NB4 (cell line): Measurements from ENCODE around the gene MAP3K21.

Source experiments
- DNase-seq: peaks from one replicate; pipeline ENCODE4 v3.0.0; 2010; ENCODE audit warnings: low read depth
- H3K4me3 ChIP-seq: one replicate; pipeline ENCODE4 v1.5.1; 2011; ENCODE audit warnings: mild to moderate bottlenecking, low read depth, low read length, moderate library complexity
- MYC ChIP-seq: IDR thresholded peaks from 2 replicates; pipeline ENCODE4 v1.6.1; 2011; ENCODE audit warnings: low read depth, low read length
- POLR2A ChIP-seq: IDR thresholded peaks from 2 replicates; pipeline ENCODE4 v1.6.1; 2011; ENCODE audit warnings: mild to moderate bottlenecking; ENCODE audit not compliant: insufficient read length; ENCODE audit errors: extremely low read depth
- TF ChIP-seq, protein P1 (sequence below): IDR thresholded peaks from 2 replicates; pipeline ENCODE4 v1.6.1; 2011; ENCODE audit warnings: low read depth, low read length
- TF ChIP-seq, protein P2 (sequence below): IDR thresholded peaks from one replicate; pipeline ENCODE4 v1.5.1; 2012; ENCODE audit warnings: low read depth, low read length

Gene MAP3K21

DNA sequence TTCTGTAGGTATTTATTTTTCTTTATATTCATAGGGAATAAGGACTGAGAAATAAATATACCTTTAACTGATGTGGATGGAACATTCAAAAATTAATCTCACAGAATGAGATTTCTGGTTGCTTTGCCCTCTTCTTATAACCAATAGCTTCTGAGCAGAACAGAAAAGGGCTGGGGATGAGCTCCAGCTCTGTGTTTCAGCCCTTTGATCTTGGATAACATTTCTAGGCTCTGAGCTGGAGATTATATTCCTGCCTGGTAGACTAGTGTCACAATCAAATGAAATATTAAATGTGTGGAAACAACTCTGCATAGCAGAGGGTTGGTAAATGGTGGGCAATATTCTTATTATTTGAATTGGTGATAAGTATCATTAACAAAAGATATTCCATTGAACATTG lies 14.6 kb downstream of the MAP3K21 start:
- no peak overlapping the region for H3K4me3 ChIP-seq
- DNase-seq: no peak
- TF ChIP-seq, protein P1, sequence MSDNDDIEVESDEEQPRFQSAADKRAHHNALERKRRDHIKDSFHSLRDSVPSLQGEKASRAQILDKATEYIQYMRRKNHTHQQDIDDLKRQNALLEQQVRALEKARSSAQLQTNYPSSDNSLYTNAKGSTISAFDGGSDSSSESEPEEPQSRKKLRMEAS: no peak
- TF ChIP-seq POLR2A (no peak), MYC (no peak)
- TF ChIP-seq, protein P2, sequence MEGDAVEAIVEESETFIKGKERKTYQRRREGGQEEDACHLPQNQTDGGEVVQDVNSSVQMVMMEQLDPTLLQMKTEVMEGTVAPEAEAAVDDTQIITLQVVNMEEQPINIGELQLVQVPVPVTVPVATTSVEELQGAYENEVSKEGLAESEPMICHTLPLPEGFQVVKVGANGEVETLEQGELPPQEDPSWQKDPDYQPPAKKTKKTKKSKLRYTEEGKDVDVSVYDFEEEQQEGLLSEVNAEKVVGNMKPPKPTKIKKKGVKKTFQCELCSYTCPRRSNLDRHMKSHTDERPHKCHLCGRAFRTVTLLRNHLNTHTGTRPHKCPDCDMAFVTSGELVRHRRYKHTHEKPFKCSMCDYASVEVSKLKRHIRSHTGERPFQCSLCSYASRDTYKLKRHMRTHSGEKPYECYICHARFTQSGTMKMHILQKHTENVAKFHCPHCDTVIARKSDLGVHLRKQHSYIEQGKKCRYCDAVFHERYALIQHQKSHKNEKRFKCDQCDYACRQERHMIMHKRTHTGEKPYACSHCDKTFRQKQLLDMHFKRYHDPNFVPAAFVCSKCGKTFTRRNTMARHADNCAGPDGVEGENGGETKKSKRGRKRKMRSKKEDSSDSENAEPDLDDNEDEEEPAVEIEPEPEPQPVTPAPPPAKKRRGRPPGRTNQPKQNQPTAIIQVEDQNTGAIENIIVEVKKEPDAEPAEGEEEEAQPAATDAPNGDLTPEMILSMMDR: no peak

DNA sequence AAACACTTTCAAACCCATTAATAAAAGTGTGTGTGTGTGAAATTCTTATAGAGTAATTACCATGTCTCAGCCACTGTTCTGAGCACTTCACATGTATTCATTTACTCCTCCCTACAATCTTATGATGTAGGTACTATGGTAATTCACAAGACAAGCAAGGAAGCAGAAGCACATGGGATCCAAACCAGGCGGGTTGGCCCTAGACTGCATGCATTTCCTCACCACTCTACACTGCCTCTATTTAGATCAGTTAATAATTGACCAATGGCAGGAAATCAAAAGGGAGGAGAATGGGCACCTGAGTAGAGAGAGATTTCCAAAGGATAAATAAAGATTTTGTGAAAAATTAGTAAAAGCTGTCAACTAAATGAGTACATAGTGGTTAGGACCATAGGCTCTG lies 15.7 kb downstream of the MAP3K21 start:
- no peak for DNase-seq
- TF ChIP-seq MYC: no peak
- TF ChIP-seq POLR2A: no peak
- TF ChIP-seq, protein P1: no peak
- TF ChIP-seq, protein P2: no peak

DNA sequence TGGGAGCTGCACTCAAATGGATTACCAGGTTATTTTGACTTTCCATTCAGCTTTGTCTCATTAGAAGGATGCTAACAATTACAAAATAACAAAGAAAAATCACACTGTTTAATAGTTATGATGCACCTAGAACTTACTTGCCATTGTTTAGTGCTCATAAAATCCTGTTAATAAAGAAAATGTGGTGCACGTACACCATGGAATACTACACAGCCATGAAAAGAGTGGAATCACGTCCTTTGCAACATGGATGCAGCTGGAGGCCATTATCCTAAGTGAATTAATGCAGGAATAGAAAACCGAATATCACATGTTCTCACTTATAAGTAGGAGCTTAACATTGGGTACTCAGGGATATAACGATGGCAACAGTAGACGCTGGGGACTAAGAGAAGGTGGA lies 19.8 kb downstream of the MAP3K21 start:
- TF ChIP-seq, protein P1: no peak
- TF ChIP-seq, protein P2: no peak
- no peak for TF ChIP-seq POLR2A
- no peak for TF ChIP-seq MYC
- no peak overlapping the region for H3K4me3 ChIP-seq
- DNase-seq: no peak

More for the DNA sequence above, 15.7 kb downstream of the MAP3K21 start:
- no peak overlapping the region for H3K4me3 ChIP-seq

DNA sequence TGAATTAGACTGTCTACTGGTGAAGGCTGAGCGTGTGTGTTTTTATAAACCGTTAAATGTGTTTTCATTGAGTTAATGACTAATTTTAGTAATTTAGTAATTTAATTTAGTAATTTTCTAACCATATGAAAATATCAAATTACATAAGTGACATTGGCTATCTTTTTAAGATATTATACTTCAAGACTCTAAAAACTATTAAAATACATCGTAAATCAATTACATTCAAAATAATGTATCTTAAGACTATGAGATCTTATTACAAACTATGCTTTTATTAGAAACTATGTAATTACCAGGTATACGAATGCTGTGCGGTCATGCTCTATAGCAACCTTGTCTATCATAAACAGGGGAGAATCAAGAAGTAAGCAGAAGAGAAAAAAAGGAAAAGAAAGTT lies 21.6 kb downstream of the MAP3K21 start:
- TF ChIP-seq MYC (no peak), POLR2A (no peak)
- TF ChIP-seq, protein P2: no peak
- TF ChIP-seq, protein P1: no peak
- H3K4me3 ChIP-seq: no peak overlapping the region
- no peak for DNase-seq

DNA sequence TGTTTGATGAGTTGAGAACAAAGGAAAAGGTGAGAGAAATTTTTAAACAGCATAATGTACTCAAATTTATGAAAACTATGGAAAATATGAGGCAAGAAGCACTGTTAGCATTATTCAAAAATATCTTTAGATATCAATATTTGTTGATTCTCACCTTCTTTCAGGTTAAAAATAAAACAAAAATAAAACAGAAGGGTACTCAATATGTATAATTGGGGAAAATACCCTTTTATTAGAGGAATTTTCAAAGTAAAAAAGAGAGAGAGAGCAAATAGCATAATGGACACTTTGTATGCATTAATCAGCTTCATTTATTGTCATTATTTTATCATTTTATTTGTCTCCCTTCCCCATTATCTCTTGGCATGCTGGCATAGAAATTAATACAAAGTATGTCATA lies 27.5 kb downstream of the MAP3K21 start:
- H3K4me3 ChIP-seq: no peak overlapping the region
- TF ChIP-seq, protein P2: no peak
- TF ChIP-seq, protein P1: no peak
- TF ChIP-seq POLR2A (no peak), MYC (no peak)
- DNase-seq: no peak
